Omental fat pad (tissue), 4 donors: ENCODE data around the gene KCNMB2. TPM values are rescaled to one million over a fixed set of nuclear protein-coding genes. Genes with fewer than 3 reads are reported as not detected.

Source experiments
- ATAC-seq: fragments of 150-250 bp; one replicate; pipeline ENCODE4 v1.9.1; 2016; ENCODE audit warnings: mild to moderate bottlenecking, moderate library complexity; ENCODE audit not compliant: low FRiP score
- DNase-seq: peaks from one replicate; pipeline ENCODE4 v3.0.0-alpha.2; 2019; ENCODE audit warnings: low spot score
- total RNA-seq, 4 donors: library from RNA; depleted of rRNA; stranded (reverse); fragments of >200 nt; gene quantifications; one replicate each; pipeline ENCODE4 v1.1.0, GENCODE V29; 2016
- TF ChIP-seq, protein P1 (sequence below), 3 donors: fragments of 450-650 bp; IDR thresholded peaks; one replicate each; pipeline ENCODE4 v1.5.1; 2016 to 2017; ENCODE audit warnings: antibody characterized with exemption in 3 of 3, mild to moderate bottlenecking in 3 of 3, moderate library complexity in 2 of 3

The KCNMB2 gene
- total RNA-seq, 4 donors from 2014 or later = 0.24 to 0.65 TPM; not detected in 2

- ATAC-seq = no peak
Observed at GRCh38 chr3:178676942-178677790, 140.9 kb downstream of the KCNMB2 start.

GRCh38 chr3:178677961-178678360 is 141.7 kb downstream of the KCNMB2 start:
- no peak for ATAC-seq
- DNase-seq = no peak
- TF ChIP-seq, protein P1, sequence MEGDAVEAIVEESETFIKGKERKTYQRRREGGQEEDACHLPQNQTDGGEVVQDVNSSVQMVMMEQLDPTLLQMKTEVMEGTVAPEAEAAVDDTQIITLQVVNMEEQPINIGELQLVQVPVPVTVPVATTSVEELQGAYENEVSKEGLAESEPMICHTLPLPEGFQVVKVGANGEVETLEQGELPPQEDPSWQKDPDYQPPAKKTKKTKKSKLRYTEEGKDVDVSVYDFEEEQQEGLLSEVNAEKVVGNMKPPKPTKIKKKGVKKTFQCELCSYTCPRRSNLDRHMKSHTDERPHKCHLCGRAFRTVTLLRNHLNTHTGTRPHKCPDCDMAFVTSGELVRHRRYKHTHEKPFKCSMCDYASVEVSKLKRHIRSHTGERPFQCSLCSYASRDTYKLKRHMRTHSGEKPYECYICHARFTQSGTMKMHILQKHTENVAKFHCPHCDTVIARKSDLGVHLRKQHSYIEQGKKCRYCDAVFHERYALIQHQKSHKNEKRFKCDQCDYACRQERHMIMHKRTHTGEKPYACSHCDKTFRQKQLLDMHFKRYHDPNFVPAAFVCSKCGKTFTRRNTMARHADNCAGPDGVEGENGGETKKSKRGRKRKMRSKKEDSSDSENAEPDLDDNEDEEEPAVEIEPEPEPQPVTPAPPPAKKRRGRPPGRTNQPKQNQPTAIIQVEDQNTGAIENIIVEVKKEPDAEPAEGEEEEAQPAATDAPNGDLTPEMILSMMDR (IDR thresholded peaks at IDR 0.05) = no peak

More at GRCh38 chr3:178676942-178677790, 140.9 kb downstream of the KCNMB2 start:
- DNase-seq = no peak
- TF ChIP-seq, protein P1 (IDR thresholded peaks at IDR 0.05) = no peak

GRCh38 chr3:178680037-178680436 is 143.8 kb downstream of the KCNMB2 start:
- DNase-seq = no peak
- no peak for ATAC-seq
- TF ChIP-seq, protein P1 (IDR thresholded peaks at IDR 0.05) = no peak

DNA sequence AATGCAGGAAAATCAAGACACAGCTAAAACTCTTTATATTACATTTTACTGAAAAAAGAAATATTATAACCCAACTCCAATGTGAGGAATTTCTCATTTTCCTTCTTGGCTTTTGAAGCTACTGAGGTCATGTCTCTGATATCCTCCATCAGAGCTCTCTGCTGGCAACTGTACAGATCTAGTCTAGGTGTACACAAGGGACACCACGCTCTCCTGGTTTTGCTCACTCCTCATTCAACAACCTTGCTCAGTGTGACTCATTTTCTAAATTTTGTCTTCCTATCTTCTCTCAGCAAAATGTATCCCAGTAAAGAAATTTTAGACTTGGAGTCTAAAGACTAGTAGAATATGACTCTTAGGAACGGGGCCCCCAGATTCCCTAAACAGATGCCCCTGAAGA is 144.3 kb downstream of the KCNMB2 start:
- no peak for ATAC-seq
- DNase-seq = no peak
- TF ChIP-seq, protein P1 (IDR thresholded peaks at IDR 0.05) = no peak

DNA sequence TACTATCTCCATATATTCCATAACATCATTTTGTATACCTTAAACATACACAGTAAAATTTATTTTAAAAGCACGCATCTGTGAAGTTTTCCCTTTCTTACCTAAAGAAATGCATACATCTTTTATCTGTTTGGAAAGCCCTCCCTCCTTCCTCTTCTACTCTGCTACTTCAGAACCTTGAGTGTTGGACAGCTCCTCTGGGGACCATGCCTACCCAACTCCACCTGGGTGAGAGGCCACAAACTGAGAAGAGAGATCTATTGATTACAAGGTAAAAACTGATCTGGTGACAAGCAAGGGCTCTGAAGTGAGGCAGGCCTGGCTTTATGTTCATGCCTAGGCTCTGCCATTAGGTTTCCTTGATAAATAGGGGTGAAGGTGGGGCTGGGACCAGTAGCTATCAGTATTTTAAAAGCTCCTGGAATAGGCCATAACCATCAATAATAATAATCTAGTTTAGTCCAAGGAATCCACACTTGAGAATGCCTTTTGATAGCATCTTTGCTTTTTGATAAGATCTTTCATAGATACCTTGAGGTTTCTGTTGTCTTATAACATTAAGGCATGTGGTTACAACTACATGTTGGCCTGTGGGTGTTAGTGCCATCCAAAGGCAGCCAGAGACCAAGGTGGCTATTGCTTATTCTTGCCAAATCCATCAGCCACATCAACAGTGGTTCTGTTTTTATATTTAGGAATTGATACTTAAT is 148.8 kb downstream of the KCNMB2 start:
- ATAC-seq (no peak), DNase-seq (no peak)
- TF ChIP-seq, protein P1 (IDR thresholded peaks at IDR 0.05) = no peak

- TF ChIP-seq, protein P1 (IDR thresholded peaks at IDR 0.05) = no peak
- ATAC-seq (no peak), DNase-seq (no peak)
Observed at GRCh38 chr3:178685591-178685906, 149.3 kb downstream of the KCNMB2 start.
